T47D (cell line): ENCODE data around the gene ORM2.

ENCODE experiments used
- DNase-seq, 2 experiments: peaks; one replicate each; pipeline versions ENCODE4 v3.0.0 to v3.0.0-alpha.2; 2011 to 2012; ENCODE audit warnings: low read depth in 1 of 2, low spot score in 1 of 2
- JUND ChIP-seq: IDR thresholded peaks from 2 replicates; pipeline ENCODE4 v1.6.1; 2012; ENCODE audit warnings: low read depth
- in situ Hi-C: cut with HindIII; loops from 2 replicates; pipeline ENCODE4 v1.10.0; 2016; ENCODE audit warnings: low sequenced_read_pairs, low pct_unique_long_range_greater_than_20kb

Gene ORM2

GRCh38 chr9:114370968-114371320 is 41.3 kb downstream of the ORM2 start:
- DNase-seq, result no peak

GRCh38 chr9:114371343-114371944 is 41.8 kb downstream of the ORM2 start:
- no peak for DNase-seq
- no peak for TF ChIP-seq JUND
- in situ Hi-C loops, result no loop called here

More at GRCh38 chr9:114370968-114371320, 41.3 kb downstream of the ORM2 start:
- in situ Hi-C loops, result no loop called here
- no peak for TF ChIP-seq JUND

- in situ Hi-C loops, result no loop called here
Observed at GRCh38 chr9:114371973-114372917, 42.6 kb downstream of the ORM2 start.

GRCh38 chr9:114372921-114373448 is 43.3 kb downstream of the ORM2 start:
- in situ Hi-C loops, result no loop called here
- DNase-seq, result no peak
- no peak for TF ChIP-seq JUND

More at GRCh38 chr9:114371973-114372917, 42.6 kb downstream of the ORM2 start:
- no peak for TF ChIP-seq JUND
- no peak for DNase-seq

GRCh38 chr9:114373960-114374730 is 44.5 kb downstream of the ORM2 start:
- no peak for DNase-seq
- in situ Hi-C loops, result no loop called here
- no peak for TF ChIP-seq JUND

GRCh38 chr9:114374936-114375335 is 45.3 kb downstream of the ORM2 start:
- TF ChIP-seq JUND, result no peak
- in situ Hi-C loops, result no loop called here
- no peak for DNase-seq

- no peak for TF ChIP-seq JUND
- DNase-seq, result no peak
- in situ Hi-C loops, result no loop called here
Observed at GRCh38 chr9:114375386-114376175, 45.9 kb downstream of the ORM2 start.

- in situ Hi-C loops, result no loop called here
- TF ChIP-seq JUND, result no peak
Observed at GRCh38 chr9:114376586-114377445, 47.1 kb downstream of the ORM2 start.

GRCh38 chr9:114378016-114378415 is 48.3 kb downstream of the ORM2 start:
- no peak for DNase-seq
- in situ Hi-C loops, result no loop called here
- TF ChIP-seq JUND, result no peak

More at GRCh38 chr9:114376586-114377445, 47.1 kb downstream of the ORM2 start:
- DNase-seq, result no peak

- no peak for TF ChIP-seq JUND
- in situ Hi-C loops, result no loop called here
- DNase-seq, result no peak
Observed at GRCh38 chr9:114378883-114379282, 49.2 kb downstream of the ORM2 start.
